ENCODE measurements around the gene GRPEL2. TPM values are rescaled to one million over a fixed set of nuclear protein-coding genes. Genes with fewer than 3 reads are reported as not detected.

Gene GRPEL2
- total RNA-seq, 2 experiments from 2014 or later: 27.2 to 27.3 TPM

- no peaks in the 10 kb centered on the region for H3K9me3 Mint-ChIP-seq (ENCODE audit: low read depth)
- H3K27me3 Mint-ChIP-seq: no peaks in the 10 kb centered on the region
- no peak for DNase-seq
- H3K27ac Mint-ChIP-seq: no peak overlapping the region
- no peaks in the 10 kb centered on the region for H3K4me1 Mint-ChIP-seq
- ATAC-seq: no peak
- H3K4me3 Mint-ChIP-seq: no peak overlapping the region
- CTCF ChIA-PET: interaction anchor here (0.8 to 2.6 kb wide), 4 partner anchors 10 to 188 kb away, joined by 3 to 12 read pairs (median 4); no protein-coding TSS in a partner anchor
- H3K36me3 Mint-ChIP-seq: no peaks in the 10 kb centered on the region
Measured at GRCh38 chr5:149376711-149377447, 31.6 kb downstream of the GRPEL2 start.

- no peaks in the 10 kb centered on the region for H3K36me3 Mint-ChIP-seq
- H3K27me3 Mint-ChIP-seq: no peaks in the 10 kb centered on the region
- ATAC-seq: no peak
- no peak overlapping the region for H3K27ac Mint-ChIP-seq
- H3K4me3 Mint-ChIP-seq: no peak overlapping the region
- H3K9me3 Mint-ChIP-seq (ENCODE audit: low read depth): no peaks in the 10 kb centered on the region
- no peaks in the 10 kb centered on the region for H3K4me1 Mint-ChIP-seq
- DNase-seq: no peak
- CTCF ChIA-PET: interaction anchor here (0.9 to 1.2 kb wide), 3 partner anchors 10 to 64 kb away, joined by 3 read pairs; no protein-coding TSS in a partner anchor
Measured at GRCh38 chr5:149378241-149378820, 33.0 kb downstream of the GRPEL2 start.

- no peak within 1 kb of the TSS for H3K27ac Mint-ChIP-seq
- CTCF ChIA-PET: interaction anchor here (1.1 to 1.7 kb wide), 5 partner anchors 8 to 65 kb away, joined by 3 to 6 read pairs (median 3); no protein-coding TSS in a partner anchor
Measured at GRCh38 chr5:149379177-149379761, 34.0 kb downstream of the GRPEL2 start, which contains the start of gene IL17B. IL17B (minus strand) TSS chr5:149379292; CDS start chr5:149379225, 67 bp downstream.

GRCh38 chr5:149379818-149380374, 34.6 kb downstream of the GRPEL2 start:
- no peak overlapping the region for H3K27ac Mint-ChIP-seq

More at GRCh38 chr5:149379177-149379761, 34.0 kb downstream of the GRPEL2 start, which contains the start of gene IL17B:
- DNase-seq (no peak), ATAC-seq (no peak)
- Mint-ChIP-seq H3K36me3 (no peaks in the 10 kb centered on the region), H3K9me3 (ENCODE audit: low read depth) (no peaks in the 10 kb centered on the region), H3K4me3 (no peak within 1 kb of the TSS), H3K27me3 (no peaks in the 10 kb centered on the region), H3K4me1 (no peaks in the 10 kb centered on the region)

GRCh38 chr5:149380466-149381121, 35.3 kb downstream of the GRPEL2 start:
- ATAC-seq: no peak

More at GRCh38 chr5:149379818-149380374, 34.6 kb downstream of the GRPEL2 start:
- Mint-ChIP-seq H3K36me3 (no peaks in the 10 kb centered on the region), H3K9me3 (ENCODE audit: low read depth) (no peaks in the 10 kb centered on the region), H3K4me1 (no peaks in the 10 kb centered on the region), H3K27me3 (no peaks in the 10 kb centered on the region), H3K4me3 (no peak overlapping the region)
- ATAC-seq (no peak), DNase-seq (no peak)
- CTCF ChIA-PET: interaction anchor here (0.8 to 1.7 kb wide), 7 partner anchors 8 to 63 kb away, joined by 3 to 6 read pairs (median 3); no protein-coding TSS in a partner anchor

GRCh38 chr5:149381261-149381985, 36.1 kb downstream of the GRPEL2 start:
- Mint-ChIP-seq H3K4me1 (no peaks in the 10 kb centered on the region), H3K4me3 (no peak overlapping the region), H3K36me3 (no peaks in the 10 kb centered on the region), H3K9me3 (ENCODE audit: low read depth) (no peaks in the 10 kb centered on the region), H3K27me3 (no peaks in the 10 kb centered on the region), H3K27ac (no peak overlapping the region)
- DNase-seq: no peak
- ATAC-seq: peak; percentile 37
- CTCF ChIA-PET: interaction anchor here (0.7 to 3.0 kb wide), 16 partner anchors 9 to 184 kb away, joined by 3 to 30 read pairs (median 4); partner anchors contain the start of gene CSNK1A1

More at GRCh38 chr5:149380466-149381121, 35.3 kb downstream of the GRPEL2 start:
- Mint-ChIP-seq H3K4me1 (no peaks in the 10 kb centered on the region), H3K4me3 (no peak overlapping the region), H3K27ac (no peak overlapping the region), H3K9me3 (ENCODE audit: low read depth) (no peaks in the 10 kb centered on the region), H3K36me3 (no peaks in the 10 kb centered on the region), H3K27me3 (no peaks in the 10 kb centered on the region)
- CTCF ChIA-PET: interaction anchor here (0.7 to 3.0 kb wide), 17 partner anchors 9 to 185 kb away, joined by 3 to 30 read pairs (median 4); no protein-coding TSS in a partner anchor
- no peak for DNase-seq

GRCh38 chr5:149381986-149382338, 36.7 kb downstream of the GRPEL2 start:
- no peak overlapping the region for H3K27ac Mint-ChIP-seq

GRCh38 chr5:149382517-149383220, 37.4 kb downstream of the GRPEL2 start:
- Mint-ChIP-seq H3K9me3 (ENCODE audit: low read depth) (no peaks in the 10 kb centered on the region), H3K36me3 (no peaks in the 10 kb centered on the region), H3K27ac (no peak overlapping the region), H3K4me1 (no peaks in the 10 kb centered on the region), H3K4me3 (no peak overlapping the region), H3K27me3 (no peaks in the 10 kb centered on the region)
- ATAC-seq (no peak), DNase-seq (no peak)
- CTCF ChIA-PET: interaction anchor here (0.7 to 3.0 kb wide), 10 partner anchors 10 to 183 kb away, joined by 3 to 30 read pairs (median 8); partner anchors contain the start of genes CSNK1A1 and PCYOX1L

More at GRCh38 chr5:149381986-149382338, 36.7 kb downstream of the GRPEL2 start:
- Mint-ChIP-seq H3K36me3 (no peaks in the 10 kb centered on the region), H3K27me3 (no peaks in the 10 kb centered on the region), H3K4me1 (no peaks in the 10 kb centered on the region), H3K4me3 (no peak overlapping the region), H3K9me3 (ENCODE audit: low read depth) (no peaks in the 10 kb centered on the region)
- peak; percentile 86 for ATAC-seq
- CTCF ChIA-PET: interaction anchor here (0.8 to 3.0 kb wide), 16 partner anchors 10 to 184 kb away, joined by 3 to 30 read pairs (median 4); partner anchors contain the start of genes CSNK1A1 and PCYOX1L
- DNase-seq: peak; percentile 77

GRCh38 chr5:149383399-149383798, 38.1 kb downstream of the GRPEL2 start:
- no peak for DNase-seq
- H3K36me3 Mint-ChIP-seq: no peaks in the 10 kb centered on the region
- CTCF ChIA-PET: interaction anchor here (1.0 to 3.0 kb wide), 4 partner anchors 10 to 182 kb away, joined by 3 to 30 read pairs (median 16); no protein-coding TSS in a partner anchor
- ATAC-seq: no peak
- no peak overlapping the region for H3K4me3 Mint-ChIP-seq
- H3K9me3 Mint-ChIP-seq (ENCODE audit: low read depth): no peaks in the 10 kb centered on the region
- no peak overlapping the region for H3K27ac Mint-ChIP-seq
- peaks cover 6% of the 10 kb centered on the region for H3K27me3 Mint-ChIP-seq
- no peaks in the 10 kb centered on the region for H3K4me1 Mint-ChIP-seq

- CTCF ChIA-PET: interaction anchor here (0.8 to 3.2 kb wide), 5 partner anchors 15 to 178 kb away, joined by 3 to 14 read pairs (median 7); no protein-coding TSS in a partner anchor
- H3K9me3 Mint-ChIP-seq (ENCODE audit: low read depth): no peaks in the 10 kb centered on the region
- peaks cover 12% of the 10 kb centered on the region for H3K27me3 Mint-ChIP-seq
- H3K36me3 Mint-ChIP-seq: no peaks in the 10 kb centered on the region
- no peak for ATAC-seq
- no peak overlapping the region for H3K4me3 Mint-ChIP-seq
- no peak overlapping the region for H3K27ac Mint-ChIP-seq
- no peak for DNase-seq
- H3K4me1 Mint-ChIP-seq: no peaks in the 10 kb centered on the region
Measured at GRCh38 chr5:149386166-149386565, 40.9 kb downstream of the GRPEL2 start.

- H3K27me3 Mint-ChIP-seq: peaks cover 12% of the 10 kb centered on the region
- CTCF ChIA-PET: interaction anchor here (0.8 to 3.2 kb wide), 5 partner anchors 16 to 178 kb away, joined by 3 to 14 read pairs (median 7); no protein-coding TSS in a partner anchor
Measured at GRCh38 chr5:149387081-149387631, 41.9 kb downstream of the GRPEL2 start.

More at GRCh38 chr5:149387081-149387631, 41.9 kb downstream of the GRPEL2 start:
- no peaks in the 10 kb centered on the region for H3K9me3 Mint-ChIP-seq (ENCODE audit: low read depth)
- ATAC-seq (no peak), DNase-seq (no peak)
- H3K4me1 Mint-ChIP-seq: no peaks in the 10 kb centered on the region
- H3K4me3 Mint-ChIP-seq: no peak overlapping the region
- no peak overlapping the region for H3K27ac Mint-ChIP-seq
- H3K36me3 Mint-ChIP-seq: no peaks in the 10 kb centered on the region

Data from activated CD8-positive, alpha-beta memory T cell treated with anti-CD3 and anti-CD28 coated beads, Interleukin-2, amount 10 ng/mL, durations not matched to agents 7 days and 5 days (primary cell).